RKO (cell line): ENCODE measurements around the gene PGF.

Experiments used
- DNase-seq: peaks from one replicate; pipeline ENCODE4 v3.0.0-alpha.2; 2016; ENCODE audit warnings: low spot score

PGF gene

DNA sequence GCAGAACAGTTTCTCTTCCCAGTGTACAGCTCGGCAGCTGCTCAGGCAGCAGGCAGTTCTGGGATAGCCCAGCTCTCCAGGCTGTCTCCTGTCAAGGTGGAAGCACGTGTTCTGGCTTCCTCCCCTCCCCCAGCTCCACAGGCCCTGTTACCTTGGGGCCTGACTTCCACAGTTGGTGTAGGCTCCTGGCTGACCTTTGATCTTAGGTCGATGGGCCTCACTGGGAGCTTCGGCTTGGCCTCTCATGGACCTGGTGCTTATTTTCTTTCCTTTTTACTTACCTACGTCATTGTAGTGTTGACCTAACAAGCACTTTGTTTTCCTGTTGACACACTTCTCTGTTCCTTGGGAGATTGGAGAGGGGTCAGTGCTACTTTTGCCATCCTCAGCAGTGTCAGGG lies 56.7 kb downstream of the PGF start:
- DNase-seq = no peak

DNA sequence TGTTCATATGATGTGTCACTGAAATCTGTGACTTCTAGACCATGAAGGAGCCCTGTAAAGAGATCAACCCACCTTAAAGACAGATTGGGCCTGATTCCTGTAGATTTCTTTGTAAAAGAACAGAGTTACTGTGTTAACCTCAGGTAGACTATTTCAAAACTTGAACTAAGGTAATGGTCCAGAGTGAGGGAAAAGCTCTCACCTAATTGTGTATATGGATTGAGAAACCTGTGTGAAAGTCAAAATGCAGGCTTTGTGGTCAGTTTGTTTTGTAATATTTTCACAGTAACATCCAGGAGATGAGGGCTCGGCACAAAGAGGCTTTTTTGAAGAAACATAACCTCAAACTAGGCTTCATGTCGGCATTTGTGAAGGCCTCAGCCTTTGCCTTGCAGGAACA lies 57.3 kb downstream of the PGF start:
- DNase-seq = no peak

DNA sequence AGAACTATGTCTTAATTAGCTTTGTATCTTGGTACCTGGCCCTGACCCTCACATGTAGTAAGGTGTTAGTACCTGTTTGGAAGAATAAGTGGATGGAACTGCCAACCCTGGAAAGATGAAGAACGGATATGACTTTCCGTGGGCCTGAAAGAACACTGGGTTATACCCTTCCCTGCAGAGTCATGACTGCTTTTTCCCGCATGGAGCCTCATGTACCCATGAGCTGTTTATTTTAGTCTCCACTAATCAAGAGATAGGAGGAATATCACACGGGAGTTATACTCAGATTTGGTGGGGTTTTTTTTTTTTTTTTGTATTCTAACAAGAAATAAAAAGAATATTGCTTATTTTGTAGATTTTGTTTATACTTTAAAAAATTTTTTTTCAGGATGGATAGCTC lies 57.8 kb downstream of the PGF start:
- DNase-seq = no peak

DNA sequence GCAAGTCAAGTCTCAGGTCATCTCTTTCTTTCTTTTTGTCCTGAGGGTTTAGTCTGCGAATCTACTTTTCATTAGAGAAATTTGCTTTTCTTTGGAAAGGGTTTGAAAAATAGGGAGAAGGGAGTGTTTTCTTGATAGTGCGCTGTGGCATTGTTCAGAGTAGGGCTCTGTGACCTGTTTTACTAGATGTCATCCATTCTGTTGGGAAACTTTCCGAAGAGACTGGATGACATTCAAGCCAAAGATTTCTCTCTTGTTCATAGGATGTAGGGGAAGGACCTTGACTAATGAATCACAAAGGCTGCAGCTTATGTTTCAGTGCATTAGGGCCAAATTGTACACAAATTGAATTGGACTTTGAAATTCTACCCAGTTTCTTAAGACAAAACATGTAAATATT lies 59.0 kb downstream of the PGF start:
- no peak for DNase-seq

DNA sequence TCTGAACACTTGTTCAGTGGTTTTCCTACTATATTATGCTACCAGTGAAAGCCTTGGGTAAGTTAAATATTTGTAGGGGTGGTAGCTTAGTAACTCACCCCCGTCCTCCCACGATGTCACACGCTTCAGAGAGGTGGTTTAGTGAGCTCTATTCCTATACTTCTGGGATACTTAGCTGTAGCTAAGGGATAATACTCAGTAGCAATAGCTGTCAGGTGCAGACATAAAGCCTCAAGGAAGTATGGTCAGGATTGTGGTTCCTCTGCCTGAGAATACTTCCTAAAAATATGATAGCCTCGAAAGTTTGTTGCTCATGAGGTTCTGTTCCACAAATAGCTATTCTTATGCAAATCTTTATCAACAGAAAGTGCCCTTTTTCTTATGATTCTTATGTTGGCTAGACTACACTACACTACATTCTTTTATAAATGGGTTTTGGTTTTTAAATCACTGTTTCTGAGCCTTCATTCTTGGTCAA lies 61.7 kb downstream of the PGF start:
- no peak for DNase-seq

DNA sequence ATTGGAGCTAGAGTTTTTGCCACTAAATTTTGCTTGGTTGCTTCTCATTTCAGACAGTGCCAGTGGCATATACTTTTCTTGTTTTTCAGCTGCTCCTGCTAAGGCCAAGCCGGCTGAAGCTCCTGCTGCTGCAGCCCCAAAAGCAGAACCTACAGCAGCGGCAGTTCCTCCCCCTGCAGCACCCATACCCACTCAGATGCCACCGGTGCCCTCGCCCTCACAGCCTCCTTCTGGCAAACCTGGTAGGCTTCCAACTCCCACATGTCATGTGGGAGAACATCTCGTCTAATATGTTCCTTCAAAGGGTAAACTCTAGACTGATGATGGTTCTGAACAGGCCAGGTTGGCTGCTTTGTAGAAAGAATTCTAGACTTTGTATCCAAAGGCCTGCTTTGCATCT lies 62.7 kb downstream of the PGF start:
- DNase-seq = no peak

DNA sequence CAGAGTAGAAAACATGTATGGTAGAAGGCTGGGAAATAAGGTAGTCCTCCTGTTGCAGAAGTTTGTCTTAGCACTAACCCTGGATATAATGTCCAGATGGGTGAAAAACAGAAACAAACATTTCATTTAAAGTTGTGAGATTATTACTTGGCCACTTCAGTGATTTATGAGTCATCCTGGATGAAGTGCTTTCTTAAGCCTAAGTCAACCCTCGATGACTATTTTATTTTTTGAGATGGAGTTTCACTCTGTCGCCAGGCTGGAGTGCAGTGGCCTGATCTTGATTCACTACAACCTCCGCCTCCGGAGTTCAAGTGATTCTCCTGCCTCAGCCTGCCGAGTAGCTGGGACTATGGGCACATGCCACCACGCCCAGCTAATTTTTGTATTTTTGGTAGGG lies 63.5 kb downstream of the PGF start:
- DNase-seq = peak; percentile 46
